ENCODE measurements around the gene OBSL1. TPM values are rescaled to one million over a fixed set of nuclear protein-coding genes. Genes with fewer than 3 reads are reported as not detected.

OBSL1 gene
- 10 to 100 TPM; 33.2 to 75.7 (median 43.7) TPM for total RNA-seq

DNA sequence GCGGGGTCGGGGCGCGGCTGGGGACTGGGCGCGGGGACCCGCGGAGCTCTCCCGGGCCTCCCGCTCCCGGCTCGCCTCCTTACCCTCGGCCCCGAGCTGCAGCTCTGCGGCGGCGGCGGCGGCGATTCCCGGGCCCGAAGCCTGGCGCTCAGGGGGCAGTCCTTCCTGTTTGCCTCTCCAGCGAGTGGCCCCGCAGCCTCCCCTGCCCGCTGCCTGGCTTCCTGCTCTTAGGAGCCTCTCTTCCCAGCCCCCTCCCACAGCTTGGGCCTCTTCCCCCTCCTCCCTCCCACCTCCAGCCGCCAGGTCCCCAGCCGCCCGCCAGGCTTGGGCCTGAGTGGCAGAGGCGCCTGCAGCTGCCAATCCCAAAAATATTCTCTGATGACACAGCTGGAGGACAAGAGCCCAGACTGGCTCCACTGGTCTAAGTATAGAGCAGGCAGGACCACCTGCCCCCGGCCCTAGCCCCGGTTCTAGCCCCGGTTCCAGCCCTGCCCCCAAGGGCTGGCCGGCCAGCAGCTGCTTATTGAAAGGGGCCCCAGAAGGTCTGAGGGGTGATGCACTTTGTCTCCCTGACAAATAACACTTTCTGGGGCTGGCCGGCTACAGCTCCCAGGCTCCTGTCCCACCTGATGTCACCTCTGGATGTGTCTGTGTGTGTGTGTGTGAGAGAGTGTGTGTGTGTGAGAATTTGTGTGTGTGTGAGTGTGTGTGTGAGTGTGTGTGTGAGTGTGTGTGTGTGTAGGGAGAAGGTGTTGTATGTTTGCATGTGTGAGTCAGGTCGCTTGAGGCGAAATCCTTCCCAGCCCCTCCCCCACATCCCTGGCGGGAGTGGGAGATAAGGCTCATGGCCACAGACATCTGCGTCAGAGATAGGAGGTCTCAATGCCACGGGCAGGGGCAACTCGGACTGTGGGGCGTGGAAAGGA is at the start of gene OBSL1:
Gene OBSL1, minus strand, starts transcription at position 229 of the 926 bp plus-strand sequence. CDS start 307 bp downstream, outside the sequence.
- Histone ChIP-seq H3K4me1 (peaks cover 20% of the 10 kb centered on the region), H3K4me3 (peak within 1 kb of the TSS; percentile 93), H3K9me3 (no peaks in the 10 kb centered on the region), H3K27ac (peak within 1 kb of the TSS; percentile 86), H3K36me3 (peaks cover 15% of the 10 kb centered on the region), H3K27me3 (peaks cover 9% of the 10 kb centered on the region)
- no peak for DNase-seq (ENCODE audit: low spot score in 2 of 2)
- TF ChIP-seq EP300 (IDR thresholded peaks at IDR 0.05), result no peak
- no peak for TF ChIP-seq POLR2AphosphoS5 (IDR thresholded peaks at IDR 0.05)
- no peak for TF ChIP-seq POLR2A (IDR thresholded peaks at IDR 0.05)
- TF ChIP-seq, protein P1, sequence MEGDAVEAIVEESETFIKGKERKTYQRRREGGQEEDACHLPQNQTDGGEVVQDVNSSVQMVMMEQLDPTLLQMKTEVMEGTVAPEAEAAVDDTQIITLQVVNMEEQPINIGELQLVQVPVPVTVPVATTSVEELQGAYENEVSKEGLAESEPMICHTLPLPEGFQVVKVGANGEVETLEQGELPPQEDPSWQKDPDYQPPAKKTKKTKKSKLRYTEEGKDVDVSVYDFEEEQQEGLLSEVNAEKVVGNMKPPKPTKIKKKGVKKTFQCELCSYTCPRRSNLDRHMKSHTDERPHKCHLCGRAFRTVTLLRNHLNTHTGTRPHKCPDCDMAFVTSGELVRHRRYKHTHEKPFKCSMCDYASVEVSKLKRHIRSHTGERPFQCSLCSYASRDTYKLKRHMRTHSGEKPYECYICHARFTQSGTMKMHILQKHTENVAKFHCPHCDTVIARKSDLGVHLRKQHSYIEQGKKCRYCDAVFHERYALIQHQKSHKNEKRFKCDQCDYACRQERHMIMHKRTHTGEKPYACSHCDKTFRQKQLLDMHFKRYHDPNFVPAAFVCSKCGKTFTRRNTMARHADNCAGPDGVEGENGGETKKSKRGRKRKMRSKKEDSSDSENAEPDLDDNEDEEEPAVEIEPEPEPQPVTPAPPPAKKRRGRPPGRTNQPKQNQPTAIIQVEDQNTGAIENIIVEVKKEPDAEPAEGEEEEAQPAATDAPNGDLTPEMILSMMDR (IDR thresholded peaks at IDR 0.05), result no peak
- 14% methylated on average over 21 of the region's 42 CpGs for WGBS

DNA sequence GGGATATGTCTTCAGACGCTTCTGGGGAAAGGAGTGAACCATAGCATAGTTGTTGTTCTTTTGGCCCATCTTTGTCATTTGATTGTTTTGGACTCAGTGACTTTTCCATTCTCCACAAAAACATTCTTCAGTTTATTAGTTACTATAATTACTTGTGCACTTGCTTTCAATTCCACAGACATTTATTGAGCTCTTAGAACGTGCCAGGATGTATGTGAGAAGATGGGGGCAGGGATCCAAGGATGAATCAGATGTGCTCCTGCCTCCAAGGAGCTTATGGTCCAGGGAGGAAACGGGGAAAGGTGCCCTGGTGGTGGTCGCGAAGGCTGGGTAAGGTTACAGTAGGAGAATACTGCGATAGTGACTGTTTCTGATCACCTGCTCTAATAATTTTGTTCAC is 49.2 kb upstream of the OBSL1 start:
- no peaks in the 10 kb centered on the region for H3K9me3 ChIP-seq
- no peaks in the 10 kb centered on the region for H3K4me1 ChIP-seq
- H3K27ac ChIP-seq, result no peak overlapping the region
- H3K4me3 ChIP-seq, result no peak overlapping the region
- DNase-seq (ENCODE audit: low spot score in 2 of 2), result no peak
- WGBS, result 80% methylated on average over 6 of the region's 6 CpGs
- H3K27me3 ChIP-seq, result no peaks in the 10 kb centered on the region
- H3K36me3 ChIP-seq, result peaks cover 7% of the 10 kb centered on the region
- TF ChIP-seq POLR2AphosphoS5 (IDR thresholded peaks at IDR 0.05) (no peak), POLR2A (IDR thresholded peaks at IDR 0.05) (no peak), EP300 (IDR thresholded peaks at IDR 0.05) (no peak)
- TF ChIP-seq, protein P1 (IDR thresholded peaks at IDR 0.05), result no peak

DNA sequence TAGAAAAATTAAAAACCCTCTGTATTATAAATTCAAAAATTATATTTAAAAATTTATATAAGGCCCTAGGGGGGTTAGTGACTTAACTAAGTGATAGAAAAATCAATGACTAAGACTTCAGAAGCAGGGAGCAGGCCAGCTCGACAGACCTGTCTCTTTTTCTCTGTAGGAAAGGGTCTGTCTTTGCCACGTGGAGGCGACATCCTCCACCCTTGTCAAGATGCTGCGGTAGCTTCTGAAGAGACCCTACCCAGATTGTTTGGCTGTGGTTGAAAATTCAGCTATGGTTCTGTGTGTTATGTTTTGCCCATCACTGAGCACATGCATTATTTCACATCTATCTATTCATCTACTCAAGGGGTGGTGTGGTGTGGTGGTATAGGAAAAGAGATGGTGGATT is 47.9 kb upstream of the OBSL1 start:
- 60% methylated on average over 4 of the region's 4 CpGs for WGBS
- no peak overlapping the region for H3K4me3 ChIP-seq
- H3K36me3 ChIP-seq, result peaks cover 21% of the 10 kb centered on the region
- no peak for TF ChIP-seq POLR2AphosphoS5 (IDR thresholded peaks at IDR 0.05)
- TF ChIP-seq POLR2A (IDR thresholded peaks at IDR 0.05), result no peak
- TF ChIP-seq EP300 (IDR thresholded peaks at IDR 0.05), result no peak
- TF ChIP-seq, protein P1 (IDR thresholded peaks at IDR 0.05), result no peak
- H3K4me1 ChIP-seq, result no peaks in the 10 kb centered on the region
- no peaks in the 10 kb centered on the region for H3K9me3 ChIP-seq
- no peaks in the 10 kb centered on the region for H3K27me3 ChIP-seq
- H3K27ac ChIP-seq, result no peak overlapping the region
- no peak for DNase-seq (ENCODE audit: low spot score in 2 of 2)

DNA sequence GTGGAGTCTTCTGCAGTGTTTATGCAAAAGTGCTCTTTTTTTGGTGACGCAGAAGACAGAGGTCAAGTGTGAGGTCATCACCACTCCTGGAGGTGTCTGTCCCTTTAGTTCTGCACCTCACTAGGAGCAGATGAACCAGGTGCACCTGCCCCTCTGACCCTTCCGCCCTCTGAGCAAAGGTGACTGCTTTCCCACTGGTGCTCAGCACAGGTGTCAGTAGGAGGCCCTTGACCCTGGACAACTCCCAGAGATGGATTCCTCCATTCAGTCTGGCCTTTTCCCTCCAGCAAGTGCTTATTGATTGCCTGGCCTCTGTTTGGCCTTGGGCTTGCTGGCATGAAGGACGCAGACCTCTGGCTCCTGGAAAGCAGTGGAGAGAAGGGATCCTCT is 47.4 kb upstream of the OBSL1 start:
- H3K27ac ChIP-seq, result no peak overlapping the region
- TF ChIP-seq EP300 (IDR thresholded peaks at IDR 0.05) (no peak), POLR2AphosphoS5 (IDR thresholded peaks at IDR 0.05) (no peak), POLR2A (IDR thresholded peaks at IDR 0.05) (no peak)
- TF ChIP-seq, protein P1 (IDR thresholded peaks at IDR 0.05), result no peak
- no peak overlapping the region for H3K4me3 ChIP-seq
- no peaks in the 10 kb centered on the region for H3K4me1 ChIP-seq
- H3K36me3 ChIP-seq, result peaks cover 26% of the 10 kb centered on the region
- no peaks in the 10 kb centered on the region for H3K9me3 ChIP-seq
- H3K27me3 ChIP-seq, result no peaks in the 10 kb centered on the region
- 89% methylated on average over 3 of the region's 3 CpGs for WGBS
- DNase-seq (ENCODE audit: low spot score in 2 of 2), result no peak

DNA sequence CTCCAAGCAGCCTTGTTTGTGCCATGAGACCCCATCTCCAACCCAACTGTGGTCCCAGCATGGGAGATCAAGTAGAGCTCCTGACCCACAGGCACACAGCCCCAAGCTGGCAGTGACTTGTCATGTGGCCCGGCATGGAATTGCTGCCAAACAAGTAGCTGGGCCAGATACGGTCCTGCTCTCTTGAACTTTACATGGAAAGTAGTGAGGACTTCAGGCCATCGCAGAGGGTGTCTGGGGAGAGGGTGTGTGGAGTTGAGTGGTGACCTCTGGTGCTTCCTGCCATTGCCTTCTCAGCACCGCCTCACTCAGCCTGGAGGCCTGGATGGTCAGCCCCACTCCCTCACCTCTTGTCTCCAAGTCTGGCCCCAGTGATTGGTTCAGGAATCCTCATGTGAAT is 45.2 kb upstream of the OBSL1 start:
- DNase-seq (ENCODE audit: low spot score in 2 of 2), result no peak
- TF ChIP-seq, protein P1 (IDR thresholded peaks at IDR 0.05), result no peak
- TF ChIP-seq POLR2A (IDR thresholded peaks at IDR 0.05) (no peak), EP300 (IDR thresholded peaks at IDR 0.05) (no peak), POLR2AphosphoS5 (IDR thresholded peaks at IDR 0.05) (no peak)
- Histone ChIP-seq H3K27ac (no peak overlapping the region), H3K27me3 (no peaks in the 10 kb centered on the region), H3K36me3 (peaks cover 38% of the 10 kb centered on the region), H3K4me1 (no peaks in the 10 kb centered on the region), H3K9me3 (no peaks in the 10 kb centered on the region), H3K4me3 (no peak overlapping the region)
- 85% methylated on average over 4 of the region's 4 CpGs for WGBS

All from suprapubic skin (tissue), 4 donors.